ENCODE measurements around the gene PALM3.

The PALM3 gene

GRCh38 chr19:14089662-14090508 is 28.0 kb upstream of the PALM3 start:
- DNase-seq = peak; percentile 48

DNA sequence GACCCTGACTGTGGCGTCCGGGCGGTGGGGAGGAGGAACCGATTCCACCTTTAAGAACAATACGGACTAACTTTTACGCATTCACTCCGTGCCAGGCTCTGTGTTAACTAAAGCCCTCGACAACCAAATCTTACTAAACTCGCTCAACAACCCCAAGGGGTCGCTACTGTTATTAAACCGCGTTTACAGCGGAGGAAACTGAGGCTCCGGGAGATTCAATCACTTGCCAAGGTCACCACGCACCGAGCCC is 27.5 kb upstream of the PALM3 start:
- DNase-seq = peak; percentile 38

DNA sequence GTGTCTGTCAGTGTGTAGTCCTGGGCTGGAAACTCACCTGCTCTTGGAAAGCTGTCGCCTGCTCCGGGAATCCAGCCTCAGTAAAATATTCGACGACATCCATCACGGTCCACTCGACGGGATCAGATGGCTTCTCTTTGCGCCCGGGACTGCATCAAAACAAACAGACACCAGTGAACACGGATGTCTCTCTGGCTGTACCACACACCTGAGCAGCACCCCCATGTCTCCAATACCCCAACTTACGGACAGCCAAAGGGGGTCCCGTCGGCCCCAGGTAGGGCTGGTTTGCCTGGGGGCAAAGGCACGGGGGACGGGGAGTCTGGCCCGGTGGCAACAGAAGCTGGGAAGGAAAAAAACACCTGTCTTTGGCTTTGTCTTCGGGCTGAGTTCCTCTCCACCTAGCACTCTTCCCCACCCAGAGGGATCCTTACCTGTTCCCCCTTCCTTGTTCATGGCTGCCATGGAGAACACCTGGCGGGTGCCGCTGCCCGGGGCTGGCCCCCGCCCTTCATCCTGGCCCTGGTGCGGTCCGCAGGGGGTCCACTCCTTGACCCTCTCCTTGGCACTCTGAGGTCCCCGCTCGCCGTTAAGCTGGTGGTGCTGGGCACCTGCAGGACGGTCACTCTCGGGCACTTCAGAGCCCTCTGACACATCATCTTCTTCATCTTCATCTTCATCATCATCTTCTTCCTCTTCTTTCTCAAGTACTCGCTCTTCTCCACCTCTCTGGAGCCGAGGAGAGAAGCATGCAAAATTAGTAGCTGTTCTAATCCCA is 26.9 kb upstream of the PALM3 start:
- no peak for DNase-seq

GRCh38 chr19:14086098-14086497 is 24.2 kb upstream of the PALM3 start:
- DNase-seq = no peak

DNA sequence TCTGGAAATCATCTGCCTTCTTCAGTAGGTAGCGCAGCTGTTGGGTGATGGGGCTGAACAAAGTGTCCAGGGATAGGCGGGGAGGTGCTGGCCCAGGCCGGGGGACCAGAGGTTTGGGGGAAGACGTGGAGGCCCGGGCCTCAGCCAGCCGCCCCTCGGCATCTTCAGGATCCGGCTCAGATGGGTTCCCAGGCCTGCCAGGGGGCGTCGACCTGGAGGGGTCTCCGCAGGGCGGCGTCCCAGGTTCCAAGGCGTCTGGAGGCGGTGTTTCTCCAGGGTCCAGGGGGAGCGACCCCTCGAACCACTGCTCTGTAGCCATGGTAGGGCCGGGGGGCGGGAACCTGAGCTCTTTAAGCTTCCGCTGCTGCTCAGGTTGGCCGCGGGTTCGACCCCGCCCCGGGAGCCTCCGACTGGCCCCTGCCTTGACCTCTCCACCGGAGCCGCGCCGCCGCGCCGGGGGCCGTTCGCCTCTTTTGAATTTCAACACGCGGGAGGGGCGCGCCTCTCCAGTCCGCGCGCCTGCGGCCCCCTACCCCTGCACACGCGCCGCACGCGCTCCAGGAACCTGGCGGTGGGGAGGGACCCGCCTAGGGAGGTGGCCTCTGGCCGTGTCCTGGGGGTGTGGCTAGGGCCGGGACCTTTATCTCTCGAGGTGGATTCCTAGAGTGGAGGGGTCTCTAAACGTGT is 23.6 kb upstream of the PALM3 start, which contains the start of gene C19orf67:
Gene C19orf67 (minus strand): TSS at position 475 of the 687 bp plus-strand sequence. CDS start 156 bp downstream, at position 319.
- DNase-seq = no peak

DNA sequence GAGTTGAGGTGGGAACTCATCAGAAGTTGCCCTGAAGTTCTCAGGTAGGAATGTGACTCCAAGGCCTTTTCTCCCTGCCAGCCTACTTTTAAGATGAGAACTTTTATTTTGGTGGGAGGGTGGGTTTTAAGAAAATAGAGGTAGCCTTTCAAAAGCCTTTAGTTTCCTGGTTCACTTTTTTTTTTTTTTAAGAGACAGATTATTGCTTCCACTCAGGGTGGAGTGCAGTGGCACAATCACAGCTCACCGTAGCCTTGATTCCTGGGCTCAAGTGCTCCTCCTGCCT is 20.7 kb upstream of the PALM3 start:
- DNase-seq = no peak

GRCh38 chr19:14081797-14082674 is 20.2 kb upstream of the PALM3 start:
- DNase-seq = peak; percentile 62

DNA sequence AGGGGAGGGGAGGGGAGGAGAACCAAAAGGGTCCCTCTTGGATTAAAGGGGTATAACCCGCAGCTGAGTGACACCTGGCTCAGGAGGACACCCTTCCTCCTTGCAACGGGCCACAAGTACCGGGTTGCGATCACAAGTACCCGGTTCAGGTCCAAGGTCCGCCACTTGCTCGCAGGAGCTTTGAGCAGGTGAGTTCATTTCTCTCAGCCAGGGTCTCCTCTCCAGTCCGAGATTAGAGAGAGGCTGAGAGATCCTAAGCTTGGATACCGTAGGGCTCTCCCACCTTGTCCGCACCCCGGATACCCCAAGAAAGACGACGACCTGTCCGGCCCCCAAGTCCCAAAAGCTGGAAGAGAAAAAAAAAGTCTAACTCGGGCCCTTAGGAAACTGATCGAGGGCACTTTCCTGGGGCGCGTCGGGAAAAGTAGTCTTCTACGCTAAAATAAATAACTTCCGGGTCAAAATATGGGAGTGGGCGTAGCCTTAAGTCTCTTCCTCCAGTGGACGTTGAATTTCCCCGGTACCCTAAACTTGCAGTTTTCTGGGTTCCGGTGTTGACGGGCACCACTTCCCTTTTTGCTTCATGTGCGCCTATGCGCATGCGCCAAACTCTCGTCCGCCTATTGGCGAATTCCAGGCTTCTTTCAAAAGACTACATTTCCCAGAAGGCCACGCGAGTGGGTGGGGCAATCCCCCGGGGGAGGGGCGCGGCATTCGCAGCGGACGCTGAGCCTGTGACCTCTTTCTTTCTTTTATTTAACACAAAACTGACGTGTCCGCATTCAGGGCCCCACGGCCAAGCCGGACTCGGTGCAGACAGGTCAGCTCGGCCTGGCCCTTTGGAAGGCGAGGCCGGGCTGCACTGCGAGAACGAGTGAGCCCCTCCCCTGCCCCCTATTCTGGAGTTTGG is 19.3 kb upstream of the PALM3 start:
- peak; percentile 100 for DNase-seq

GRCh38 chr19:14078411-14078810 is 16.5 kb upstream of the PALM3 start:
- DNase-seq = no peak

GRCh38 chr19:14073925-14074838 is 12.3 kb upstream of the PALM3 start:
- DNase-seq = peak; percentile 22

DNA sequence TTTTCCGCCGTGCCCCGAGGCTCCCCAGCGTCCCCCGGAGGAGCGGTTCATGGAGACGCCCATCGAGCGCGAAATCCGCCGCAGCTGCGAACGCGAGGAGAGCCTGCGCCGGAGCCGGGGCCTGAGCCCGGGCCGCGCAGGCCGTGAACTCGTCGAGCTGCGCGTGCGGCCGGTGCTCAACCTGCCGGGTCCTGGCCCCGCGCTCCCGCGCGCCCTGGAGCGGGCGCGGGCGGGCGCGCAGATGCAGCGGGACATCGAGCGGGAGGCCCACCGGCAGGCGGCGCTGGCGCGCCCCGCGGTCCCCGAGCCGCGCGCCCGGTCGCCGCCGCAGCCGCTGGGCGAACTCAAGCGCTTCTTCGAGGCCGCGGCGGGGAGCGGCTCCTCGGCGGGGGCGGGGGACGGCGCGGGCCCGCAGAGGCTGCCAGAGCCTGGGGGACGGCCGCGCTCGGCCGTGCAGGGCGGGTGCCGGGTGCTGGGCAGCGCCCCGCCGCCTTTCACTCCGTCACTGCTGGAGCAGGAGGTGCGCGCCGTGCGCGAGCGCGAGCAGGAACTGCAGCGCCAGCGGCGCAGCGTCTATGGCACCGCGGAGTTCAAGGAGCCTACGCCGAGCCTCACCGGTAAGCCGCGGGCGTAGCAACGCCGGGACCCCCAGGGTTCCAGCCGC is 11.5 kb upstream of the PALM3 start:
- peak; percentile 78 for DNase-seq

- peak; percentile 42 for DNase-seq
Observed at GRCh38 chr19:14072535-14073260, 10.8 kb upstream of the PALM3 start, which contains the start of gene MISP3. Gene MISP3 (plus strand): TSS chr19:14072786. CDS start chr19:14073310, 524 bp downstream.

DNA sequence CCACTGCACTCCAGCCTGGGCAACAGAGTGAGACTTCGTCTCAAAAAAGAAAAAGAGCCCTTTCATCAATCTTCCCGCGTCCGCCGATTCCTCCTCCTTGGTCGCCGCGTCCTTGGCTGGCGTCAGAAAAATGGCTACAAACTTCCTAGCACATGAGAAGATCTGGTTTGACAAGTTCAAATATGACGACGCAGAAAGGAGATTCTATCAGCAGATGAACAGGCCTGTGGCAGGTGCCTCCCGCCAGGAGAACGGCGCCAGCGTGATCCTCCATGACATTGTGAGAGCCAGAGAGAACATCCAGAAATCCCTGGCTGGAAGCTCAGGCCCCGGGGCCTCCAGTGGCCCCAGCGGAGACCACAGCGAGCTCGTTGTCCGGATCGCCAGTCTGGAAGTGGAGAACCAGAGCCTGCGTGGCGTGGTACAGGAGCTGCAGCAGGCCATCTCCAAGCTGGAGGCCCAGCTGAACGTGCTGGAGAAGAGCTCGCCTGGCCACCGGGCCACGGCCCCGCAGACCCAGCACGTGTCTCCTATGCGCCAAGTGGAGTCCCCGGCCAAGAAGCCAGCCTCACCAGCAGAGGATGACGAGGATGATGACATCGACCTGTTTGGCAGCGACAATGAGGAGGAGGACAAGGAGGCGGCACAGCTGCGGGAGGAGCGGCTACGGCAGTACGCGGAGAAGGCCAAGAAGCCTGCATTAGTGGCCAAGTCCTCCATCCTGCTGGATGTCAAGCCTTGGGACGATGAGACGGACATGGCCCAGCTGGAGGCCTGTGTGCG is 8.6 kb upstream of the PALM3 start:
- DNase-seq = no peak

- DNase-seq = no peak
Observed at GRCh38 chr19:14066134-14066533, 4.3 kb upstream of the PALM3 start.

DNA sequence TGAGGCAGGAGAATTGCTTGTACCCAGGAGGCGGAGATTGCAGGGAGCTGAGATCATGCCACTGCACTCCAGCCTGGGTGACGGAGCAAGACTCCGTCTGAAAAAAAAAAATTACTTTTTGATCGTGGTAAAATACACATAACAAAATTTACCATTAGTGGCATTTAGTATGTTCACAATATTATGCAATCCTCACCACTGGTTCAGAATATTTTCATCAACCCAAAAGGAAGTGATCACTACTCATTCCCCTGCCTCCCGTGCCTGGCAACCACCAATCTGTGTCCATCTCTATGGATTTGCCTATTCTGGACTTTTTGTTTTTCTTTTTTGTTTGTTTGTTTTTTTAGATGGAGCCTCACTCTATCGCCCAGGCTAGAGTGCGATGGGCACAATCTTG is 1.2 kb upstream of the PALM3 start:
- no peak for DNase-seq

GRCh38 chr19:14062558-14062855 is 631 bp upstream of the PALM3 start:
- no peak for DNase-seq

GRCh38 chr19:14061081-14061749 is 661 bp downstream of the PALM3 start:
- no peak for DNase-seq

- DNase-seq = no peak
Observed at GRCh38 chr19:14059652-14060155, 2.2 kb downstream of the PALM3 start.

Measured in CD4-positive, alpha-beta T cell treated with Interleukin-17A for 1 hour (primary cell).